Nephron progenitor cell (in vitro differentiated cells): Measurements from ENCODE around the gene PDCD11.
A peak's percentile ranks its signal among the peaks of the same experiment; 100 is the strongest.

Source experiments
- DNase-seq: peaks from one replicate; pipeline ENCODE4 v3.0.0; 2021
- H3K27ac Mint-ChIP-seq: 2 replicates; pipeline ENCODE4 v1.8.0; 2021; ENCODE audit warnings: mild to moderate bottlenecking, moderate library complexity, mixed read lengths
- H3K27me3 Mint-ChIP-seq: 2 replicates; pipeline ENCODE4 v1.8.0; 2021; ENCODE audit warnings: mild to moderate bottlenecking, low read depth, mixed read lengths; ENCODE audit not compliant: poor library complexity
- H3K36me3 Mint-ChIP-seq: 2 replicates; pipeline ENCODE4 v1.8.0; 2021; ENCODE audit warnings: low read depth, mixed read lengths
- H3K4me1 Mint-ChIP-seq: 2 replicates; pipeline ENCODE4 v1.8.0; 2021; ENCODE audit warnings: mixed read lengths
- H3K4me3 Mint-ChIP-seq: 2 replicates; pipeline ENCODE4 v1.8.0; 2021; ENCODE audit warnings: mild to moderate bottlenecking, moderate library complexity, mixed read lengths
- H3K9me3 Mint-ChIP-seq: 2 replicates; pipeline ENCODE4 v1.8.0; 2021; ENCODE audit warnings: mild to moderate bottlenecking, moderate library complexity, mixed read lengths
- TF ChIP-seq, protein P1 (sequence below): fragments of 200-600 bp; sonication (generic); IDR thresholded peaks from 2 replicates; pipeline ENCODE4 v1.5.0; 2021; ENCODE audit warnings: antibody characterized with exemption

PDCD11 gene

DNA sequence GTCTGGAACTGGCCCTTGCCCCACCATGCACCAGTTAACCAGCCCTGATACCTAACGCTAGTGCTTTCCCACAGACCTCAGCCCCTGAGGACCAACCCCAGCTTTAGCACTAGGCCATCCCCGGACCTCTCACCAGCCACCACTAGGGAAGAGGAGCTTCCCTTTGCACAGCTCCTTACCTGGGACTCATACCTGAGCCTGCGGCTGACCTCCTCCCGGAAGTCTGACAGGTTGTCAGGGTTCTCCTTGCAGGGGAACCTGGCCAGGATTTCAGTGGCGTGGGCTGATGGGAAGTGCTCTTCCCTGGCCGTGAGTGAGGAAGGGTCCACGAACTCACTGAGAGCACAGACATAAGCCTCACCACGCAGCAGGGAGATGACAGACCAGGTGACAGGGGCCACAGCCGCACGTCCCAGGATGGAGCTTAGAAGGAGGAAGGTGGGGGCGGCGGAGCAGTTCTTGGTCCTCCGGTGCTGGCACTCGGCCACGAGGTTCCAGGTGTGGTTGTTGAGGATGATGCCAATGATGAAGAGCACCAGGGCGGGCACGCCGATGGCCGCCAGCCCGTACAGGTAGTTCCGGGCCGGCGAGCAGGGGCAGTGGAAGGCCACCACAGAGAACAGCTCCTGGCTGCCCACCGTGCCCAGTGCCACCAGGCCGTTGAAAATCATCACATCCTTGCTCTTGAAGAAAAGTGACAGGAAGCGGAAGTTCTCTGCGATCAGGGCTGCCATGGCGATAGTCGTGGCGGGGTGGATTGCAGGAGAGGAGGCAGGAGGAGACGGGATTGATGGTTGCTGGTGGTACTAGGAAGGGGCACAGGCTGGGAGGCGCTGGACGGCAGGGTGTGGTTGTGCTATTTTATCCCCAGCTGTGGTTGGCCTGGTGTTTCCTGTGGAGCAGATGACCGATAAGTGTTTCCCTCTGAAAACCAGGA lies 53.0 kb downstream of the PDCD11 start:
- peaks cover 28% of the 10 kb centered on the region for H3K36me3 Mint-ChIP-seq
- H3K27me3 Mint-ChIP-seq = peaks cover 9% of the 10 kb centered on the region
- DNase-seq = no peak
- H3K27ac Mint-ChIP-seq = peak overlapping the region; percentile 97
- TF ChIP-seq, protein P1, sequence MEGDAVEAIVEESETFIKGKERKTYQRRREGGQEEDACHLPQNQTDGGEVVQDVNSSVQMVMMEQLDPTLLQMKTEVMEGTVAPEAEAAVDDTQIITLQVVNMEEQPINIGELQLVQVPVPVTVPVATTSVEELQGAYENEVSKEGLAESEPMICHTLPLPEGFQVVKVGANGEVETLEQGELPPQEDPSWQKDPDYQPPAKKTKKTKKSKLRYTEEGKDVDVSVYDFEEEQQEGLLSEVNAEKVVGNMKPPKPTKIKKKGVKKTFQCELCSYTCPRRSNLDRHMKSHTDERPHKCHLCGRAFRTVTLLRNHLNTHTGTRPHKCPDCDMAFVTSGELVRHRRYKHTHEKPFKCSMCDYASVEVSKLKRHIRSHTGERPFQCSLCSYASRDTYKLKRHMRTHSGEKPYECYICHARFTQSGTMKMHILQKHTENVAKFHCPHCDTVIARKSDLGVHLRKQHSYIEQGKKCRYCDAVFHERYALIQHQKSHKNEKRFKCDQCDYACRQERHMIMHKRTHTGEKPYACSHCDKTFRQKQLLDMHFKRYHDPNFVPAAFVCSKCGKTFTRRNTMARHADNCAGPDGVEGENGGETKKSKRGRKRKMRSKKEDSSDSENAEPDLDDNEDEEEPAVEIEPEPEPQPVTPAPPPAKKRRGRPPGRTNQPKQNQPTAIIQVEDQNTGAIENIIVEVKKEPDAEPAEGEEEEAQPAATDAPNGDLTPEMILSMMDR = no peak
- H3K9me3 Mint-ChIP-seq = no peaks in the 10 kb centered on the region
- H3K4me1 Mint-ChIP-seq = peaks cover 40% of the 10 kb centered on the region
- H3K4me3 Mint-ChIP-seq = peak overlapping the region; percentile 26

DNA sequence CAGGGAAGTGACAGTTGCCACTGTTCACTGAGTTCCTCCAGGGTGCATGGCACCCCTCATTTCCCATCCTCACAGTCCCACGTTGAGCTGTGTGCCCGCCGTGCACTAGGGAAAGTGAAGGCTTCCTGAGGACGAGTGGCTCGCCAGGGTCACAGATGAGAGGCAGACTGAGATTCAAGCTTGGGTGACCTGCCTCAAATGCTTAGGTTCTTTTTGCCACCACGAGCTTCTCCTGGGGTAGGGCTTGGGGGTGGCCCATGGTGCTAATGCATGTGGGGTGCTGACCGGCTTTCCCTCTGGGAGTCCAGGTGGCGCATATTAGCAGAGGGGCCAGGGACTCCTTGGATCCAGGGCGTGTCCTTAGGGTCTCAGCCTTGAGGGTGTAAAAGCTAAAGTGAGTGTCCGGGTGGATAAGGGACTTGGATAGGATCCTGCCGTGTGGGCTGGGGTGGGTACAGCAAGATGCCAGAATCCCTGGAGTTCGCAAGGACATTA lies 53.8 kb downstream of the PDCD11 start:
- peaks cover 12% of the 10 kb centered on the region for H3K27me3 Mint-ChIP-seq
- H3K4me1 Mint-ChIP-seq = peaks cover 40% of the 10 kb centered on the region
- peak overlapping the region; percentile 34 for H3K4me3 Mint-ChIP-seq
- H3K9me3 Mint-ChIP-seq = no peaks in the 10 kb centered on the region
- TF ChIP-seq, protein P1 = no peak
- no peak overlapping the region for H3K27ac Mint-ChIP-seq
- H3K36me3 Mint-ChIP-seq = peaks cover 23% of the 10 kb centered on the region
- DNase-seq = no peak

DNA sequence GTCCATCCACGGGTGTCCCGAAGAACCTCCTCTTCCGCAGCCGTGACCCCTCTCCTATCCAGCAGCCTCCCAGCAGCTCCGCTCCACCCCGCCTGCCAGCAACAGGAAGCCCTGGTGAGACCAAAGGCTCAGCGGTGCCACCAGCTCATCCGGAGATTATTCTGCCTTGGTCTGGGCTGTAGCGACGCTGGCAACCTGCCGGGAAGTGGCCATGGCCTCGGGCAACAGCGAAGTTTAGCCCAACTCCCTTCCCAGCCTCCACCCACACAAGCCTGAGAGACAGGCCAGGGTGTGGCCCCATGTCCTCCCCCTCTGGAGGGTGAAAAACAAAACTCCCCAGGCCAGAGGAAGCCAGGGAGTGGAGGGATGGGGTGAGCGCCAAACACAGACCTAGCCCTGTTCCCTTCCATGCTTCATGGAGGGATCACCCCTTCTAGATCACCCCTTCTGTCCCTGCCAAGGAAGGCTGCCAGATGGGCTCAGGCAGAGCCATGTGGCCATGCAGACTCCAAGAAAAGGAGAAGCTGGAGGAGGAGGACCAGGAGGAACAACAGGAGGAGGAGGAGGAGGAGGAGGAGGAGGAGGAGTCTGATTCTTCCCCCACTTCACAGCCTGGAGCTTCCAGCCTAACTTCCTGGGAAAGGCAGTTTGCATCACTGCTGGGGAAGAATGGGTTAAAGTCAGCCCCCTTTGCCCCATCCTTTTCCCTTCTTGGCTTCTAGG lies 54.8 kb downstream of the PDCD11 start:
- H3K9me3 Mint-ChIP-seq = no peaks in the 10 kb centered on the region
- peak overlapping the region; percentile 80 for H3K4me3 Mint-ChIP-seq

DNA sequence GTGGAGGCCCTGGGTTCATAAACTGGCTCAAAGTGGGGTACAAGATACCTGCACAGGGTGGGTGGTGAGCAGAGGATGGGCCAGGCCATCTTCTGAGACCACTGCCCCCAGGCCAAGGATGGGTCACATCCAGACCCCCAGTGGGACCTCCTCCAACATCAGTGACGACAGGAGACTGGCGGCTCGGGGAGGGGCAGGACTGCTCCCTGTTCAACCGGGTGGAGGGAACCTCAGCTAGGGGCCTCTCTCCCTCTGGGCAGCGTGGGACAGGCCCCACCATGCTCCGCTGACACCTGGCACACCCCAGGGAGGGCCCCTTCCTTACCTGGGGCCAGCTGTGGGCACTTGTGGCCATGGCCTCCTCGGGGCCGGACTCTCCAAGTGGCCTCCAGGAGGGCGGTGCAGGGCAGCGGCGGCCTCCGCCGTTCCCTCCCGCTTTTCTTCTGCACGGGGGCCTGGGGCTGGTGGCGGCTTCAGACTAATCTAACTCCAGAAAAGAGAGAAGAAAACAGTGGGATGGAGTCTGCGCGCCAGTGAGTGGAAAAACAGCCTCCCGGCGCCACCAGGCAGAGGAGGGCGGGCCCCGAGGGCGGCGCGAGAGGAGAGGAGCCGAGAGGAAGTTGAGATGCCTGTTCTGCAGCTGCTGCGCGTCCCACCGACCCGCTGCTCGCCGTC lies 55.5 kb downstream of the PDCD11 start, which contains the start of gene CALHM2:
Gene CALHM2 (minus strand): TSS at position 540 of the 675 bp plus-strand sequence. CDS start 2,429 bp downstream, outside the sequence.
- DNase-seq = peak; percentile 65
- no peak within 1 kb of the TSS for H3K27ac Mint-ChIP-seq

More for the DNA sequence above, 54.8 kb downstream of the PDCD11 start:
- H3K27me3 Mint-ChIP-seq = peaks cover 12% of the 10 kb centered on the region
- TF ChIP-seq, protein P1 = no peak
- H3K4me1 Mint-ChIP-seq = peaks cover 40% of the 10 kb centered on the region
- H3K27ac Mint-ChIP-seq = no peak overlapping the region
- H3K36me3 Mint-ChIP-seq = peaks cover 20% of the 10 kb centered on the region
- DNase-seq = no peak

More for the DNA sequence above, 55.5 kb downstream of the PDCD11 start, which contains the start of gene CALHM2:
- Mint-ChIP-seq H3K27me3 (peaks cover 11% of the 10 kb centered on the region), H3K4me1 (peaks cover 43% of the 10 kb centered on the region), H3K36me3 (peaks cover 20% of the 10 kb centered on the region), H3K9me3 (no peaks in the 10 kb centered on the region), H3K4me3 (peak within 1 kb of the TSS; percentile 80)
- TF ChIP-seq, protein P1 = no peak
